Psoas muscle (tissue), 8 donors: Measurements from ENCODE around the gene PPIL3. TPM values are rescaled to one million over a fixed set of nuclear protein-coding genes. Genes with fewer than 3 reads are reported as not detected.

Source experiments
- ATAC-seq, 4 donors: fragments of 200-7000 bp; cut with Tn5 transposase; one replicate each; pipeline ENCODE4 v1.9.1; 2020; ENCODE audit warnings: moderate library complexity in 3 of 4, mild to moderate bottlenecking in 2 of 4
- DNase-seq, 2 donors: peaks; one replicate each; pipeline ENCODE4 v3.0.0-alpha.2; 2020
- H3K27ac ChIP-seq: fragments of 200-600 bp; one replicate; pipeline ENCODE4 v1.8.0; 2022
- H3K27me3 ChIP-seq, 3 donors: fragments of 200-600 bp in 1 of 3; one replicate each; pipeline versions ENCODE4 v1.6.1 to v1.8.0; 2013 to 2022; ENCODE audit warnings: low read length in 2 of 3, mild to moderate bottlenecking in 2 of 3, moderate library complexity in 1 of 3; ENCODE audit not compliant: insufficient read depth in 3 of 3
- H3K36me3 ChIP-seq, 2 donors: fragments of 200-600 bp in 1 of 2; one replicate each; pipeline versions ENCODE4 v1.6.1 to v1.8.0; 2013 to 2022; ENCODE audit warnings: low read depth in 1 of 2, mild to moderate bottlenecking in 1 of 2, moderate library complexity in 1 of 2; ENCODE audit not compliant: insufficient read depth in 1 of 2
- H3K4me1 ChIP-seq: fragments of 200-600 bp; one replicate; pipeline ENCODE4 v1.8.0; 2022
- H3K4me3 ChIP-seq: fragments of 200-600 bp; one replicate; pipeline ENCODE4 v1.8.0; 2022; ENCODE audit warnings: mild to moderate bottlenecking
- H3K9me3 ChIP-seq: fragments of 200-600 bp; one replicate; pipeline ENCODE4 v1.8.0; 2022
- WGBS, 3 donors: extraction: QIAGEN DNeasy Blood & Tissue Kit; methylation state at CpG; one replicate each; pipeline versions ENCODE4 v1.1.6 to v1.1.7; 2013; 5-methylcytosine and 5-hydroxymethylcytosine counted together
- intact Hi-C, 2 donors: fragments of 100-400 bp; cut with DNase I; formaldehyde crosslinking; loops; one replicate each; pipeline versions ENCODE4 v1.11.0 to v1.14.2; 2022
- long read RNA-seq, 2 donors: library from polyadenylated mRNA; unstranded; transcript quantifications; one replicate each; pipeline ENCODE4 v2.0.0, GENCODE V29; 2021
- polyA plus RNA-seq, 3 donors: library from polyadenylated mRNA; stranded (reverse); fragments of 200-250 nt; gene quantifications; one replicate each; pipeline ENCODE4 v1.2.3, GENCODE V29; 2013
- total RNA-seq, 4 donors: library from RNA; stranded (reverse); fragmentation: NEBNext Ultra II Directional in 2 of 4; extraction: Animal tissue kit (Norgen Biotek cat#: 25700) in 2 of 4; gene quantifications; one replicate each; pipeline versions ENCODE4 v1.2.1 to v1.2.4, GENCODE V29; 2021 to 2023
- TF ChIP-seq, protein P1 (sequence below): fragments of 200-600 bp; IDR thresholded peaks from one replicate; pipeline ENCODE4 v1.8.0; 2022; ENCODE audit warnings: antibody characterized with exemption
- donor health status: healthy with polysubstance abuse.
- donor health status: DM: no; HTN: no; CAD: no; lungs with moderate emphysema.
- donor health status: Bipolar disorder and iron deficiency.
- donor health status: healthy.
- donor health status: DM: yes; HTN: yes; CAD: no.
- donor health status: DM: no; HTN: no; CAD: no.
- donor health status: DM: no; HTN: no; CAD: no.
- donor health status: DM: yes; HTN: yes; CAD: no.

PPIL3 gene
- total RNA-seq = 10 to 100 TPM; 13.8 to 18.5 (median 16.8) TPM
- 10 to 100 TPM; 10.7 to 31.2 (median 18.1) TPM for polyA plus RNA-seq
- long read RNA-seq, donor 1, partial matches to known transcripts = 0 of 3 reads
- long read RNA-seq, donor 1, other reads (novel, unspliced or antisense) = 1 of 3 reads
- long read RNA-seq, donor 2, partial matches to known transcripts = 0 of 6 reads
- long read RNA-seq, donor 2, other reads (novel, unspliced or antisense) = 3 of 6 reads

DNA sequence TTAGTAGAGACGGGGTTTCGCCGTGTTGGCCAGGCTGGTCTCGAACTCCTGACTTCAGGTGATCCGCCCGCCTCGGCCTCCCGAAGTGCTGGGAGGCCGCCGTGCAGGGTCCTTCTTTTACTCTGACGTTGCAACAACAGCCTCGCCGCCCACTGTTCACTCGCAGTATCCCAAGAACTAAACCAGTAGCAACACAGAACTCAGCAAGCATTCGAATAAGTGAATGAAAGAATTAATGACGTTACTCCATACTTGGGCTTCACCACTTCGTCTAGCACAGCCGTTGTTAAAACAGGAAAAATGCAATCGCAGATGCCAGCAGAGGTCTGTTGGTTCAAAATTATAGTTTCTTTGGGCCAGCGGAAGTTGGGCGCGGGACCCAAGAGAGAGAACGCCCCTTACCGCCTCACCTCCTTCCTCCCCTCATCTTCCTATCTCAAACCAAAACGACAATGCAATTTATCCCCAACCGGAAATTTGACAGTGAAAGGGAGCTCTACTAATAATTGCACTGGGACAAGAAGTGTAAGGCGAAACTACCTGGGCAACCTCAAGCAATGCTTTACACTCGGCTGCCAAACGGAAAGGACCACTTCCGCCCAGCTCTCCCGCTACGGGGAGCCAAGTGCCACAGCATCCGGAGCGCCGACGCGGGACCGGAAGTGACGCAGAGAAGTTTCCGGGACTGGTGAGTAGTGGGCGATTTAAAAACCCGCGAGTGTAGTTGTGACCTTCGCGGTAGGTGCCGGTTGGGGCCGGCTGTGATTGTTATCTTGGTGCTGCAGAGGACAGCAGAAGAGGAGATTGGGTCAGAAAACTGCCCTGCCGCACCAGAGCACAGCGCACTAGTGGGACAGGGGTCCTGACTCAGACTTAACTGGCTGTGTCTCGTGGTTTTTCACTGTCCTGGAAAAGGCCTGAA is at the start of gene PPIL3, which contains the start of gene NIF3L1:
Gene PPIL3 (minus strand): TSS at position 374 of the 922 bp plus-strand sequence. CDS start 1,462 bp downstream, outside the sequence.
Gene NIF3L1 (plus strand): TSS at position 668 of the 922 bp plus-strand sequence. CDS start 2,573 bp downstream, outside the sequence.
- TF ChIP-seq, protein P1, sequence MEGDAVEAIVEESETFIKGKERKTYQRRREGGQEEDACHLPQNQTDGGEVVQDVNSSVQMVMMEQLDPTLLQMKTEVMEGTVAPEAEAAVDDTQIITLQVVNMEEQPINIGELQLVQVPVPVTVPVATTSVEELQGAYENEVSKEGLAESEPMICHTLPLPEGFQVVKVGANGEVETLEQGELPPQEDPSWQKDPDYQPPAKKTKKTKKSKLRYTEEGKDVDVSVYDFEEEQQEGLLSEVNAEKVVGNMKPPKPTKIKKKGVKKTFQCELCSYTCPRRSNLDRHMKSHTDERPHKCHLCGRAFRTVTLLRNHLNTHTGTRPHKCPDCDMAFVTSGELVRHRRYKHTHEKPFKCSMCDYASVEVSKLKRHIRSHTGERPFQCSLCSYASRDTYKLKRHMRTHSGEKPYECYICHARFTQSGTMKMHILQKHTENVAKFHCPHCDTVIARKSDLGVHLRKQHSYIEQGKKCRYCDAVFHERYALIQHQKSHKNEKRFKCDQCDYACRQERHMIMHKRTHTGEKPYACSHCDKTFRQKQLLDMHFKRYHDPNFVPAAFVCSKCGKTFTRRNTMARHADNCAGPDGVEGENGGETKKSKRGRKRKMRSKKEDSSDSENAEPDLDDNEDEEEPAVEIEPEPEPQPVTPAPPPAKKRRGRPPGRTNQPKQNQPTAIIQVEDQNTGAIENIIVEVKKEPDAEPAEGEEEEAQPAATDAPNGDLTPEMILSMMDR = no peak
- H3K27me3 ChIP-seq = no peaks in the 10 kb centered on the region
- no peaks in the 10 kb centered on the region for H3K9me3 ChIP-seq
- ATAC-seq (peak; percentile 97 to 99 (median 98)), DNase-seq (peak; percentile 95 to 97)
- peaks cover 11% of the 10 kb centered on the region for H3K4me1 ChIP-seq
- peak within 1 kb of the TSS; percentile 92 for H3K27ac ChIP-seq
- H3K4me3 ChIP-seq = peak within 1 kb of the TSS; percentile 82
- intact Hi-C loops = loop anchor here in 1 of 2 donors (2.0 kb wide), 1 partner anchor 176 kb away; no protein-coding TSS in a partner anchor
- WGBS, 3 donors = 0% methylated on average over 50 of the region's 50 CpGs
- H3K36me3 ChIP-seq = peaks cover 0 to 55% of the 10 kb centered on the region in 2 donors

DNA sequence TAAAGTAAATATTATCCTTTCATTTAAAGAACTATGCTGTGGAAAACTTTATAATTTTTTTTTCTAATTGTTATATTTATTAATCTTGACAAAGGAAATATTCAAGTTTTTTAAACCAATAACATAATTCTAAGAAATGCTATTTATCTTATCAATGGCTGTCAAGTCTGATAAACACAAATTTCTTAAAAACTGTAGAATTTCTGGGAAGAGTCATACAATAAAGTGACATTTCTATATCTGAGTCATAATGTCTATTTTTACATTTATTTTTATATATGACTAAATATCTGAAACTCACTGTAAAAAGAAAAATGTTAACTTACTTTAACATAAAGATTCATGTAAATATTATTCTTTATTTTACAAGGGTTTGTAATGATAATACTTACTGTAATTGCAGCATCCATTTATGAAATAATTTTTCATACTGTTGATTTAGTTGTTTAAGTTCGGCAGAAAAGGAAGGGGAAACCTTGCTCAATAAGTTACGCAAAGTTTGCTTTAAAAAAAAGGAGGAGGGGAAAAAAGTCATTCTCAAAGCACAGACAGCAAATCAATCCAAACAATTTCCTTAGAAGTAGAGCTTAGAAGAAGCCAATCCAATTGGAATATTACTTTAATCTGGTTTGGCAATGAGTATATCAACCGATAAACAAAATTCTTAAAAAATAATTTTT is 42.2 kb upstream of the PPIL3 start:
- WGBS, 3 donors = 79 to 88% (median 86%) methylated on average over 3 of the region's 3 CpGs
- Histone ChIP-seq H3K9me3 (no peaks in the 10 kb centered on the region), H3K4me1 (no peaks in the 10 kb centered on the region), H3K4me3 (no peak overlapping the region), H3K27ac (no peak overlapping the region), H3K27me3 (no peaks in the 10 kb centered on the region), H3K36me3 (peaks cover 3 to 100% of the 10 kb centered on the region in 2 donors)
- no peak for ATAC-seq
- no peak for DNase-seq
- intact Hi-C loops = no loop called here
- TF ChIP-seq, protein P1 = no peak

DNA sequence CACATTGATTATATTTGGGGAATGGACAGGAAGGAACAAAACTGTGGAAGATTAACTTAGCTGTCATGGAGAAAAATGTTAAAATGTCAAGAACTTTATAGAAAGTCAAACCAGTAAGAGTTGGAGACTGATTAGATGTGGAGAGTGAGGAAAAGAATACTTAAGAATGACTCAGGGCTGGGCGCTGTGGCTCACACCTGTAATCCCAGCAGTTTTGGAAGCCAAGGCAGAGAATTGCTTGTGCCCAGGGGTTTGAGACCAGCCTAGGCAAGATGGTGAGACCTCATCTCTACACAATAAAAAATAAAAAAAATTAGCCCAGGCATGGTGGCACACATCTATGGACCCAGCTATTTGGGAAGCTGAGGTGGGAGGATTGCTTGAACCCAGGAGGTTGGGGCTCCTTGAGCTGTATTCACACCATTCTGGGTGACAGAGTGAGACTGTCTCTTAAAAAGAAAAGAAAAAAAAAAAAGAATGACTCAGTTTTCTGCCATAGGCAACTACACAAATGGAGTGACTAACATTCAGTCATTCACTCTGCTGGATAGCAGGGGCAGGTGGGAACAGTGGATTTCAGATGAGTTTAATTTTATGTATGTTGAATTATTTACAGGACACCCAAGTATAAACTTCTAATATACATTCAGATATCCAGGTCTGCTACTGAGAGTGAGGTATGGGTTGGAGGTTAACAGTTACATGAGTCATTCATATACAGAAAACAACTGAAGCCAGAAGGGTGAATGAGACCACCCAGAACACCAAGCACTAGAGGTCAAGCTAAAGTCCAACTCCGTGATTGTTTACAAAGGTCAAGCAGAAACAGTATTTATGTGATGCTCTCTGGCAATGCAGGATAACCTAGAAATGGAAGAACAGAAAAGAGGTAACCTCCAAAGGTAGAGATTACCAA is 40.7 kb upstream of the PPIL3 start:
- DNase-seq (no peak), ATAC-seq (no peak)
- H3K36me3 ChIP-seq = peaks cover under 1 to 100% of the 10 kb centered on the region in 2 donors
- H3K9me3 ChIP-seq = no peaks in the 10 kb centered on the region
- TF ChIP-seq, protein P1 = no peak
- no peak overlapping the region for H3K27ac ChIP-seq
- 89 to 96% (median 90%) methylated on average over 2 of the region's 2 CpGs for WGBS, 3 donors
- intact Hi-C loops = no loop called here
- no peaks in the 10 kb centered on the region for H3K4me1 ChIP-seq
- H3K27me3 ChIP-seq = no peaks in the 10 kb centered on the region
- H3K4me3 ChIP-seq = no peak overlapping the region

DNA sequence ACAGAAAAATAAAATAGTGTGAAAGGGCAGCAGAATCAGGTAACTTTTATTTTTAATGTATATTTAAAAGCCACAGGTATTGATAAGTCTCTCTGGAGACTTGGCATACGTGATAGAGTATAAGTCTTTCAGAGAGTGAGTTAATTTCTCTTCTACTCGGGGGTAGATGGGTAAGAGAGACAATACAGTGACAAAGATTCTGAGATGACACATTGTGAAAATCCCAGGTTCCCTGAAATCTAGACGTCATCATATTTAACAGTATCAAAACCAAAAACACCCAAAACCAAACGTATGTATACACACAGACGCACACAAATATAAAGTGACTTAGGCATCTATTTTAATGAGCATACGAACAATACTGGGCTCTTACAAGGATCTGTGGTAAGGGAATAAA is 33.6 kb upstream of the PPIL3 start:
- no peak overlapping the region for H3K4me3 ChIP-seq
- 89 to 90% (median 90%) methylated on average over 6 of the region's 6 CpGs for WGBS, 3 donors
- H3K36me3 ChIP-seq = peaks cover 3 to 99% of the 10 kb centered on the region in 2 donors
- no peak overlapping the region for H3K27ac ChIP-seq
- no peaks in the 10 kb centered on the region for H3K4me1 ChIP-seq
- TF ChIP-seq, protein P1 = no peak
- H3K27me3 ChIP-seq = no peaks in the 10 kb centered on the region
- DNase-seq (no peak), ATAC-seq (no peak)
- intact Hi-C loops = no loop called here
- H3K9me3 ChIP-seq = no peaks in the 10 kb centered on the region
